Measurements from ENCODE around the gene TXNDC11.

DNA sequence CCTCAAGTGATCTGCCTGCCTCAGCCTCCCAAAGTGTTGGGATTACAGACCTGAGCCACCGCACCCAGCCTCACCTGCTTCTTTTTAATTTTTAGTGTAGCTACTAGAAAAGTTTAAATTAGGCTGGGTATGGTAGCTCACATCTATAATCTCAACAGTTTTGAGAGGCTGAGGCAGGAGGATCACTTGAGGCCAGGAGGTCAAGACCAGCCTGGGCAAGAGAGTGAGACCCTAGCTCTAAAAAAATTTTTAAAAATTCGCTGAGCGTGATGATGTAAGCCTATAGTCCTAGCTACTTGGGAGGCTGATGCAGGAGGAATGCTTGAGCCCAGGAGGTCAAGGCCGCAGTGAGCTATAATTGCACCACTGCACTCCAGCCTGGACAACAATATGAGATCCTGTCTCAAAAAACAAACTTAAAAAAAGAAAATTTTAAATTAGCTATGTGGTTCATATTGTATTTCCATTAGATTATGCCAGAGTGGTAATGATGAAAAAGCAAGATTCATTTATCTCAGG, 34.9 kb downstream of the TXNDC11 start:
- no peak for TF ChIP-seq CTCF (IDR thresholded peaks at IDR 0.05; ENCODE audit: insufficient read depth, low read length)
- no peak for TF ChIP-seq POLR2AphosphoS5 (IDR thresholded peaks at IDR 0.05; ENCODE audit: low read depth)
- TF ChIP-seq GABPA (IDR thresholded peaks at IDR 0.05; ENCODE audit: low read depth): no peak
- TF ChIP-seq, protein P1, sequence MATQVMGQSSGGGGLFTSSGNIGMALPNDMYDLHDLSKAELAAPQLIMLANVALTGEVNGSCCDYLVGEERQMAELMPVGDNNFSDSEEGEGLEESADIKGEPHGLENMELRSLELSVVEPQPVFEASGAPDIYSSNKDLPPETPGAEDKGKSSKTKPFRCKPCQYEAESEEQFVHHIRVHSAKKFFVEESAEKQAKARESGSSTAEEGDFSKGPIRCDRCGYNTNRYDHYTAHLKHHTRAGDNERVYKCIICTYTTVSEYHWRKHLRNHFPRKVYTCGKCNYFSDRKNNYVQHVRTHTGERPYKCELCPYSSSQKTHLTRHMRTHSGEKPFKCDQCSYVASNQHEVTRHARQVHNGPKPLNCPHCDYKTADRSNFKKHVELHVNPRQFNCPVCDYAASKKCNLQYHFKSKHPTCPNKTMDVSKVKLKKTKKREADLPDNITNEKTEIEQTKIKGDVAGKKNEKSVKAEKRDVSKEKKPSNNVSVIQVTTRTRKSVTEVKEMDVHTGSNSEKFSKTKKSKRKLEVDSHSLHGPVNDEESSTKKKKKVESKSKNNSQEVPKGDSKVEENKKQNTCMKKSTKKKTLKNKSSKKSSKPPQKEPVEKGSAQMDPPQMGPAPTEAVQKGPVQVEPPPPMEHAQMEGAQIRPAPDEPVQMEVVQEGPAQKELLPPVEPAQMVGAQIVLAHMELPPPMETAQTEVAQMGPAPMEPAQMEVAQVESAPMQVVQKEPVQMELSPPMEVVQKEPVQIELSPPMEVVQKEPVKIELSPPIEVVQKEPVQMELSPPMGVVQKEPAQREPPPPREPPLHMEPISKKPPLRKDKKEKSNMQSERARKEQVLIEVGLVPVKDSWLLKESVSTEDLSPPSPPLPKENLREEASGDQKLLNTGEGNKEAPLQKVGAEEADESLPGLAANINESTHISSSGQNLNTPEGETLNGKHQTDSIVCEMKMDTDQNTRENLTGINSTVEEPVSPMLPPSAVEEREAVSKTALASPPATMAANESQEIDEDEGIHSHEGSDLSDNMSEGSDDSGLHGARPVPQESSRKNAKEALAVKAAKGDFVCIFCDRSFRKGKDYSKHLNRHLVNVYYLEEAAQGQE (IDR thresholded peaks at IDR 0.05; ENCODE audit: insufficient replicate concordance, low read depth): no peak

Measured in HL-60 (cell line).